ENCODE measurements around the gene OR51B2.

OR51B2 gene, protein sequence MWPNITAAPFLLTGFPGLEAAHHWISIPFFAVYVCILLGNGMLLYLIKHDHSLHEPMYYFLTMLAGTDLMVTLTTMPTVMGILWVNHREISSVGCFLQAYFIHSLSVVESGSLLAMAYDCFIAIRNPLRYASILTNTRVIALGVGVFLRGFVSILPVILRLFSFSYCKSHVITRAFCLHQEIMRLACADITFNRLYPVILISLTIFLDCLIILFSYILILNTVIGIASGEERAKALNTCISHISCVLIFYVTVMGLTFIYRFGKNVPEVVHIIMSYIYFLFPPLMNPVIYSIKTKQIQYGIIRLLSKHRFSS

GRCh38 chr11:5324197-5324596, at the start of gene OR51B2:
Gene OR51B2, minus strand, starts transcription at chr11:5324297. Its CDS starts 0 bp downstream, at chr11:5324297.
- no peaks in the 10 kb centered on the region for H3K4me1 ChIP-seq (ENCODE audit: control insufficient read depth, low read length)
- no peak for TF ChIP-seq EZH2phosphoT487 (IDR thresholded peaks at IDR 0.05; ENCODE audit: borderline replicate concordance, low read length)
- no peaks in the 10 kb centered on the region for H3K27me3 ChIP-seq (ENCODE audit: control insufficient read depth, low read length)
- H3K27ac ChIP-seq (ENCODE audit: low read depth, low read length): no peak within 1 kb of the TSS
- H3K9me3 ChIP-seq (ENCODE audit: control insufficient read depth, insufficient read depth, low read length): no peaks in the 10 kb centered on the region
- no peak within 1 kb of the TSS for H3K4me2 ChIP-seq (ENCODE audit: low read length)
- H3K9me2 ChIP-seq (replicated peaks; ENCODE audit: control insufficient read depth, low read length): no peaks in the 10 kb centered on the region
- H3K36me3 ChIP-seq (ENCODE audit: control insufficient read depth, low read length): no peaks in the 10 kb centered on the region
- no peaks in the 10 kb centered on the region for H3K79me2 ChIP-seq (ENCODE audit: control insufficient read depth, low read length)
- H4K20me1 ChIP-seq (ENCODE audit: control insufficient read depth, insufficient read depth, low read depth, low read length): no peaks in the 10 kb centered on the region
- H3K4me3 ChIP-seq (ENCODE audit: low read length): no peak within 1 kb of the TSS
- no peaks in the 10 kb centered on the region for H3F3A ChIP-seq (ENCODE audit: control insufficient read depth, insufficient read depth)

DNA sequence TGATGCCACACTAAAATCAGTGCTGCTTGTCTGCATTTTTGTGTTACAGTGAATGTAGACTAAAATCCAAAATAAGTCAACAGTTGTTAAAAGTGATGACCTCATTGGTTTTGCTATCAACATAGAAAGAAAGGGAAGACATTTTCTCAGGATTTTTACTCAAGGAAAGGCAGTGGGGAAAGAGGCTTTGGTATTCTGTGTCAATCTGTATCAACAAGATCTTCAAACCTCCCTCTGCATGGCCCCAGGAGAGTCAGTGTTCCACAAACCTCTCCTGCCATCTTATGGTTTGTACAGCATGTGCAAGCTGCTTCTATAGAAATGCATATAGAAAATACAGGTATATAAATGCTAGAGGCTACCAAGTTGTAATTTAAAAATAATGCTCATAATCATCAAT, 45.7 kb upstream of the OR51B2 start:
- Histone ChIP-seq H3K9me2 (replicated peaks; ENCODE audit: control insufficient read depth, low read length) (no peaks in the 10 kb centered on the region), H3K79me2 (ENCODE audit: control insufficient read depth, low read length) (no peaks in the 10 kb centered on the region), H3K4me1 (ENCODE audit: control insufficient read depth, low read length) (no peaks in the 10 kb centered on the region), H3K27ac (ENCODE audit: low read depth, low read length) (no peak overlapping the region), H3K4me2 (ENCODE audit: low read length) (no peak overlapping the region), H4K20me1 (ENCODE audit: control insufficient read depth, insufficient read depth, low read depth, low read length) (no peaks in the 10 kb centered on the region), H3K4me3 (ENCODE audit: low read length) (no peak overlapping the region), H3K27me3 (ENCODE audit: control insufficient read depth, low read length) (no peaks in the 10 kb centered on the region), H3F3A (ENCODE audit: control insufficient read depth, insufficient read depth) (no peaks in the 10 kb centered on the region), H3K9me3 (ENCODE audit: control insufficient read depth, insufficient read depth, low read length) (no peaks in the 10 kb centered on the region), H3K36me3 (ENCODE audit: control insufficient read depth, low read length) (no peaks in the 10 kb centered on the region)
- TF ChIP-seq, protein P1, sequence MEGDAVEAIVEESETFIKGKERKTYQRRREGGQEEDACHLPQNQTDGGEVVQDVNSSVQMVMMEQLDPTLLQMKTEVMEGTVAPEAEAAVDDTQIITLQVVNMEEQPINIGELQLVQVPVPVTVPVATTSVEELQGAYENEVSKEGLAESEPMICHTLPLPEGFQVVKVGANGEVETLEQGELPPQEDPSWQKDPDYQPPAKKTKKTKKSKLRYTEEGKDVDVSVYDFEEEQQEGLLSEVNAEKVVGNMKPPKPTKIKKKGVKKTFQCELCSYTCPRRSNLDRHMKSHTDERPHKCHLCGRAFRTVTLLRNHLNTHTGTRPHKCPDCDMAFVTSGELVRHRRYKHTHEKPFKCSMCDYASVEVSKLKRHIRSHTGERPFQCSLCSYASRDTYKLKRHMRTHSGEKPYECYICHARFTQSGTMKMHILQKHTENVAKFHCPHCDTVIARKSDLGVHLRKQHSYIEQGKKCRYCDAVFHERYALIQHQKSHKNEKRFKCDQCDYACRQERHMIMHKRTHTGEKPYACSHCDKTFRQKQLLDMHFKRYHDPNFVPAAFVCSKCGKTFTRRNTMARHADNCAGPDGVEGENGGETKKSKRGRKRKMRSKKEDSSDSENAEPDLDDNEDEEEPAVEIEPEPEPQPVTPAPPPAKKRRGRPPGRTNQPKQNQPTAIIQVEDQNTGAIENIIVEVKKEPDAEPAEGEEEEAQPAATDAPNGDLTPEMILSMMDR (IDR thresholded peaks at IDR 0.05; ENCODE audit: low read depth, low read length, poor library complexity, severe bottlenecking): no peak
- TF ChIP-seq EZH2phosphoT487 (IDR thresholded peaks at IDR 0.05; ENCODE audit: borderline replicate concordance, low read length): no peak

GRCh38 chr11:5368502-5369043, 44.5 kb upstream of the OR51B2 start:
- Histone ChIP-seq H3F3A (ENCODE audit: control insufficient read depth, insufficient read depth) (no peaks in the 10 kb centered on the region), H3K4me3 (ENCODE audit: low read length) (no peak overlapping the region), H3K9me3 (ENCODE audit: control insufficient read depth, insufficient read depth, low read length) (no peaks in the 10 kb centered on the region), H3K27ac (ENCODE audit: low read depth, low read length) (no peak overlapping the region), H3K27me3 (ENCODE audit: control insufficient read depth, low read length) (no peaks in the 10 kb centered on the region), H3K36me3 (ENCODE audit: control insufficient read depth, low read length) (no peaks in the 10 kb centered on the region), H3K4me2 (ENCODE audit: low read length) (no peak overlapping the region), H3K79me2 (ENCODE audit: control insufficient read depth, low read length) (no peaks in the 10 kb centered on the region), H3K9me2 (replicated peaks; ENCODE audit: control insufficient read depth, low read length) (no peaks in the 10 kb centered on the region), H4K20me1 (ENCODE audit: control insufficient read depth, insufficient read depth, low read depth, low read length) (no peaks in the 10 kb centered on the region), H3K4me1 (ENCODE audit: control insufficient read depth, low read length) (no peaks in the 10 kb centered on the region)
- TF ChIP-seq, protein P1 (IDR thresholded peaks at IDR 0.05; ENCODE audit: low read depth, low read length, poor library complexity, severe bottlenecking): no peak
- TF ChIP-seq EZH2phosphoT487 (IDR thresholded peaks at IDR 0.05; ENCODE audit: borderline replicate concordance, low read length): no peak

GRCh38 chr11:5367448-5368074, 43.5 kb upstream of the OR51B2 start:
- Histone ChIP-seq H3K4me1 (ENCODE audit: control insufficient read depth, low read length) (no peaks in the 10 kb centered on the region), H3K27ac (ENCODE audit: low read depth, low read length) (no peak overlapping the region), H3K4me2 (ENCODE audit: low read length) (no peak overlapping the region), H4K20me1 (ENCODE audit: control insufficient read depth, insufficient read depth, low read depth, low read length) (no peaks in the 10 kb centered on the region), H3F3A (ENCODE audit: control insufficient read depth, insufficient read depth) (no peaks in the 10 kb centered on the region), H3K27me3 (ENCODE audit: control insufficient read depth, low read length) (no peaks in the 10 kb centered on the region), H3K36me3 (ENCODE audit: control insufficient read depth, low read length) (no peaks in the 10 kb centered on the region), H3K79me2 (ENCODE audit: control insufficient read depth, low read length) (no peaks in the 10 kb centered on the region), H3K4me3 (ENCODE audit: low read length) (no peak overlapping the region), H3K9me2 (replicated peaks; ENCODE audit: control insufficient read depth, low read length) (no peaks in the 10 kb centered on the region), H3K9me3 (ENCODE audit: control insufficient read depth, insufficient read depth, low read length) (no peaks in the 10 kb centered on the region)
- TF ChIP-seq, protein P1 (IDR thresholded peaks at IDR 0.05; ENCODE audit: low read depth, low read length, poor library complexity, severe bottlenecking): no peak

Data from DOHH2 (cell line).